ENCODE data around the gene C19orf81.

DNA sequence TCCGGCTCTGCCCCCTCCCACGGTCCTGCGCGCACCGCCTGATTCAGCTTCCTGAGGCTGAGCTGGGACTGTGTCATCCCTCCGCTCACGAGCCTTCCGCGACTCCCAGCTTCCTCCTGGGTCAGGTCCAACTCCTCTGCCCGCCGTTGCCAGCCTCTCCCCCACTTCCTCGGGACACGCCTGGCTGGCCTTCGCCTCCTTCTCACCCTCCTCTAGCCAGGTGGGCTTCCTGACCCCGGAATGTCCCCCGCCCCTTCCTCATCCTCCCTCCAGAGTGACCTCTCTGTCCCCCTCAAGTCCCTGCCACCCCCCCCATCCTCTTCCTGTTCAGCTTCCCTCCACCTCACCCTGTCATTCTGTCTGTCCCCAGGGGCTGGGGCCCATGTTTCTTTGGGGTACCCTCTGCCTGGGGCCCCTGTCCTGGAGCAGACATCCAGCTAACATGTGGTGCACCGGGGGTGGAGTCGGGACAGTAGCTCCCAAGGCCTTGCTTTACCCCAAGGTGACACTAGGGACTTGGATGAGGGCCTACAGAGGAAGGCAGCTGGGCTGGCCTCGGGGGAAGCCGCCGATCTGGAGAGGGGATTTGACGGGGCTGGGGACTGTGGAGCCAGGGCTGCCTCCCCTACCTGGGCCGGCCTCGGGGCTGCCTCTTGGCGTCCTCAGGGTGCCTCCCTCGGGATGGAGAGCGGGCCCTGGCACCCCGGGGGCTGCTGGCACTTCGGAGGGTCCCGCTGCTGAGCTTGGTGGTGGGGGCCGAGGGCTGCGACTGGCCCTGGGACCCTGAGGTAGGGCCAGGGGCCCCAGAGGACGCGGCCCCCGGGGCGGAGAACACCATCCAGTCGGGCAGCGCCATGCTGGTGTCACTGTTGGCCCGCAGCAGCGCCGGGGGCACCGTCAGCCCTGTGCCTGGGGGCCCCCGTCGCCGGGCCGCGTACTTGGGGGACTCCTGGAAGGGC, 53.9 kb downstream of the C19orf81 start:
- TF ChIP-seq, protein P1, sequence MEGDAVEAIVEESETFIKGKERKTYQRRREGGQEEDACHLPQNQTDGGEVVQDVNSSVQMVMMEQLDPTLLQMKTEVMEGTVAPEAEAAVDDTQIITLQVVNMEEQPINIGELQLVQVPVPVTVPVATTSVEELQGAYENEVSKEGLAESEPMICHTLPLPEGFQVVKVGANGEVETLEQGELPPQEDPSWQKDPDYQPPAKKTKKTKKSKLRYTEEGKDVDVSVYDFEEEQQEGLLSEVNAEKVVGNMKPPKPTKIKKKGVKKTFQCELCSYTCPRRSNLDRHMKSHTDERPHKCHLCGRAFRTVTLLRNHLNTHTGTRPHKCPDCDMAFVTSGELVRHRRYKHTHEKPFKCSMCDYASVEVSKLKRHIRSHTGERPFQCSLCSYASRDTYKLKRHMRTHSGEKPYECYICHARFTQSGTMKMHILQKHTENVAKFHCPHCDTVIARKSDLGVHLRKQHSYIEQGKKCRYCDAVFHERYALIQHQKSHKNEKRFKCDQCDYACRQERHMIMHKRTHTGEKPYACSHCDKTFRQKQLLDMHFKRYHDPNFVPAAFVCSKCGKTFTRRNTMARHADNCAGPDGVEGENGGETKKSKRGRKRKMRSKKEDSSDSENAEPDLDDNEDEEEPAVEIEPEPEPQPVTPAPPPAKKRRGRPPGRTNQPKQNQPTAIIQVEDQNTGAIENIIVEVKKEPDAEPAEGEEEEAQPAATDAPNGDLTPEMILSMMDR (optimal IDR thresholded peaks at IDR 0.05 in 1 of 3, IDR thresholded peaks at IDR 0.05 in 1 of 3, conservative IDR thresholded peaks at IDR 0.05 in 1 of 3; ENCODE audit: extremely low read depth in 1 of 3, insufficient read depth in 2 of 3, low read length in 3 of 3) = no peak
- no peak for TF ChIP-seq EZH2 (IDR thresholded peaks at IDR 0.05; ENCODE audit: low read length)
